GM18858 (cell line): ENCODE results near the gene PRICKLE1.

Source experiments
- ATAC-seq: cut with Tn5 transposase; IDR thresholded peaks from one replicate; pipeline ENCODE4 v1.9.1; 2021; ENCODE audit not compliant: unreplicated experiment

Gene PRICKLE1

GRCh38 chr12:42496886-42497285 is 92.7 kb downstream of the PRICKLE1 start:
- no peak for ATAC-seq

GRCh38 chr12:42495244-42495643 is 94.3 kb downstream of the PRICKLE1 start:
- ATAC-seq: no peak

GRCh38 chr12:42492267-42492666 is 97.3 kb downstream of the PRICKLE1 start:
- ATAC-seq: no peak

GRCh38 chr12:42490261-42490842 is 99.2 kb downstream of the PRICKLE1 start:
- no peak for ATAC-seq

GRCh38 chr12:42486407-42486806 is 103.1 kb downstream of the PRICKLE1 start:
- ATAC-seq: no peak

GRCh38 chr12:42485823-42486222 is 103.7 kb downstream of the PRICKLE1 start:
- ATAC-seq: no peak

GRCh38 chr12:42484996-42485395 is 104.5 kb downstream of the PRICKLE1 start:
- no peak for ATAC-seq

GRCh38 chr12:42483521-42483790 is 106.1 kb downstream of the PRICKLE1 start:
- peak; percentile 20 for ATAC-seq

- ATAC-seq: peak; percentile 59
These were observed 106.6 kb downstream of the PRICKLE1 start for GRCh38 chr12:42482748-42483520.

- ATAC-seq: no peak
These were observed 107.4 kb downstream of the PRICKLE1 start for GRCh38 chr12:42482041-42482747.

- no peak for ATAC-seq
These were observed 108.2 kb downstream of the PRICKLE1 start for GRCh38 chr12:42481368-42481767.

GRCh38 chr12:42477941-42478340 is 111.6 kb downstream of the PRICKLE1 start:
- ATAC-seq: no peak

GRCh38 chr12:42475106-42475505 is 114.4 kb downstream of the PRICKLE1 start:
- ATAC-seq: peak; percentile 46

GRCh38 chr12:42474391-42474790 is 115.2 kb downstream of the PRICKLE1 start:
- no peak for ATAC-seq

- ATAC-seq: no peak
These were observed 116.0 kb downstream of the PRICKLE1 start for GRCh38 chr12:42473561-42473960.

GRCh38 chr12:42473130-42473529 is 116.4 kb downstream of the PRICKLE1 start:
- no peak for ATAC-seq

- no peak for ATAC-seq
These were observed 117.2 kb downstream of the PRICKLE1 start for GRCh38 chr12:42472376-42472775.

GRCh38 chr12:42469355-42470175 is 120.0 kb downstream of the PRICKLE1 start:
- ATAC-seq: peak; percentile 97

GRCh38 chr12:42468921-42469320 is 120.6 kb downstream of the PRICKLE1 start:
- peak; percentile 0 for ATAC-seq

GRCh38 chr12:42468341-42468821 is 121.2 kb downstream of the PRICKLE1 start:
- no peak for ATAC-seq

GRCh38 chr12:42463671-42464070 is 125.9 kb downstream of the PRICKLE1 start:
- ATAC-seq: no peak
